Body of pancreas (tissue), 4 donors: ENCODE measurements around the gene CHST9. TPM values are rescaled to one million over a fixed set of nuclear protein-coding genes. Genes with fewer than 3 reads are reported as not detected.
"Not testable (repeated sequence)": the region's sequence is repeated elsewhere in the genome, so short reads cannot be mapped to it uniquely, and the experiment has no call there.

Source experiments
- ATAC-seq: fragments of 150-250 bp; one replicate; pipeline ENCODE4 v1.9.1; 2016
- DNase-seq, 4 donors: peaks; one replicate each; pipeline ENCODE4 v3.0.0-alpha.2; 2019
- H3K27ac ChIP-seq, 4 donors: fragments of 200-600 bp; sonication (generic); 1 replicate in 3 of 4; 2 replicates in 1 of 4; pipeline versions ENCODE4 v1.5.1 to v1.6.1; 2016 to 2019; ENCODE audit warnings: mild to moderate bottlenecking in 1 of 4, mixed read lengths in 1 of 4, moderate library complexity in 1 of 4
- H3K27me3 ChIP-seq, 2 donors: fragments of 200-600 bp; sonication (generic); one replicate each; pipeline ENCODE4 v1.6.0; 2016; ENCODE audit warnings: mild to moderate bottlenecking in 1 of 2
- H3K36me3 ChIP-seq, 2 donors: fragments of 200-600 bp; sonication (generic); replicated peaks in 1 of 2; 2 replicates each; pipeline ENCODE4 v1.5.1; 2016; ENCODE audit warnings: low read depth in 2 of 2; ENCODE audit not compliant: insufficient read depth in 1 of 2
- H3K4me1 ChIP-seq: fragments of 200-600 bp; sonication (generic); one replicate; pipeline ENCODE4 v1.6.0; 2016
- H3K4me3 ChIP-seq, 2 donors: fragments of 200-600 bp; sonication (generic); 1 replicate in 1 of 2; 2 replicates in 1 of 2; pipeline ENCODE4 v1.5.1; 2016 to 2019
- H3K9me3 ChIP-seq, 3 donors: fragments of 200-600 bp; sonication (generic); 1 replicate in 2 of 3; 2 replicates in 1 of 3; pipeline ENCODE4 v1.5.1; 2016
- POLR2A ChIP-seq, 3 donors: fragments of 450-650 bp; IDR thresholded peaks; one replicate each; pipeline ENCODE4 v1.6.1; 2016; ENCODE audit warnings: antibody characterized with exemption in 3 of 3, mild to moderate bottlenecking in 2 of 3
- WGBS, 2 donors: methylation state at CpG; one replicate each; pipeline ENCODE4 v1.1.5; 2017; 5-methylcytosine and 5-hydroxymethylcytosine counted together
- intact Hi-C: fragments of 100-400 bp; cut with DNase I; formaldehyde crosslinking; loops from one replicate; pipeline ENCODE4 v1.15.1; 2023
- total RNA-seq, 2 donors: library from RNA; depleted of rRNA; stranded (reverse); fragments of >200 nt; gene quantifications; one replicate each; pipeline ENCODE4 v1.1.0, GENCODE V29; 2016
- TF ChIP-seq, protein P1 (sequence below), 7 experiments: fragments of 450-650 bp in 4 of 7; fragments of 200-600 bp in 3 of 7; sonication (generic) in 3 of 7; IDR thresholded peaks; one replicate each; pipeline ENCODE4 v1.5.1; 2016 to 2019; ENCODE audit warnings: antibody characterized with exemption in 7 of 7

The CHST9 gene
- total RNA-seq, 2 donors from 2014 or later: 4.3 to 6.7 TPM

DNA sequence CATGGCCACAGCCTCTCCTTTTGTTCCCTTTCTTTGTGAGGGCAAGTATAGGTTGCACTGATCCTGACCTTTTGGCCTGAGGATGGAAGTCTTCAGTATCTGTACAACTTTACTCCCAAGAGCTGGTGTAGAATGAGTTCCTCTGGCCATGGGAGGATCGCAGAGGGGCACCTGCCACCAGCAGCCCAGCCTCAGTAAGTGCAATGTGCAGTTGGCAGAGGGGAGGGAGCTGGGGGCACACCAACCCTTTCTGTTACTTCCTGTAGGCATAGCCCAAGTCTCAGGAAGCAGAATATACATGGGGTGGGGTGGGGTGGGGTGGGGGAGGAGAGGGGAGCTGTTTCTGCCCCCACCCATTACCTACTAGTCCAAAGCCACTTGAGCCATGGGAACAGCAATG, 254.5 kb downstream of the CHST9 start:
- no peaks in the 10 kb centered on the region for H3K9me3 ChIP-seq
- H3K4me3 ChIP-seq: no peak overlapping the region
- WGBS, 2 donors: 60 to 82% methylated on average over 1 of the region's 1 CpG
- DNase-seq (no peak), ATAC-seq (no peak)
- H3K27ac ChIP-seq: no peak overlapping the region
- no peaks in the 10 kb centered on the region for H3K36me3 ChIP-seq
- intact Hi-C loops: no loop called here
- H3K4me1 ChIP-seq: peaks cover 4% of the 10 kb centered on the region
- no peaks in the 10 kb centered on the region for H3K27me3 ChIP-seq
- no peak for TF ChIP-seq POLR2A (IDR thresholded peaks at IDR 0.05)
- TF ChIP-seq, protein P1, sequence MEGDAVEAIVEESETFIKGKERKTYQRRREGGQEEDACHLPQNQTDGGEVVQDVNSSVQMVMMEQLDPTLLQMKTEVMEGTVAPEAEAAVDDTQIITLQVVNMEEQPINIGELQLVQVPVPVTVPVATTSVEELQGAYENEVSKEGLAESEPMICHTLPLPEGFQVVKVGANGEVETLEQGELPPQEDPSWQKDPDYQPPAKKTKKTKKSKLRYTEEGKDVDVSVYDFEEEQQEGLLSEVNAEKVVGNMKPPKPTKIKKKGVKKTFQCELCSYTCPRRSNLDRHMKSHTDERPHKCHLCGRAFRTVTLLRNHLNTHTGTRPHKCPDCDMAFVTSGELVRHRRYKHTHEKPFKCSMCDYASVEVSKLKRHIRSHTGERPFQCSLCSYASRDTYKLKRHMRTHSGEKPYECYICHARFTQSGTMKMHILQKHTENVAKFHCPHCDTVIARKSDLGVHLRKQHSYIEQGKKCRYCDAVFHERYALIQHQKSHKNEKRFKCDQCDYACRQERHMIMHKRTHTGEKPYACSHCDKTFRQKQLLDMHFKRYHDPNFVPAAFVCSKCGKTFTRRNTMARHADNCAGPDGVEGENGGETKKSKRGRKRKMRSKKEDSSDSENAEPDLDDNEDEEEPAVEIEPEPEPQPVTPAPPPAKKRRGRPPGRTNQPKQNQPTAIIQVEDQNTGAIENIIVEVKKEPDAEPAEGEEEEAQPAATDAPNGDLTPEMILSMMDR (IDR thresholded peaks at IDR 0.05): no peak

- Histone ChIP-seq H3K36me3 (no peaks in the 10 kb centered on the region), H3K9me3 (no peaks in the 10 kb centered on the region), H3K4me1 (peaks cover 4% of the 10 kb centered on the region), H3K4me3 (no peak overlapping the region), H3K27ac (no peak overlapping the region), H3K27me3 (no peaks in the 10 kb centered on the region)
- DNase-seq (peak in 1 of 4 donors; percentile 19), ATAC-seq (peak; percentile 53)
- TF ChIP-seq, protein P1 (IDR thresholded peaks at IDR 0.05): no peak
- 31 to 48% methylated on average over 3 of the region's 3 CpGs for WGBS, 2 donors
- intact Hi-C loops: no loop called here
Observed at GRCh38 chr18:26928670-26929313, 256.3 kb downstream of the CHST9 start.

- H3K9me3 ChIP-seq, H3K4me3 ChIP-seq, H3K4me1 ChIP-seq, H3K27ac ChIP-seq, H3K36me3 ChIP-seq, intact Hi-C loops, ATAC-seq, DNase-seq, H3K27me3 ChIP-seq: not testable (repeated sequence)
- 36 to 57% methylated on average over 8 of the region's 8 CpGs for WGBS, 2 donors
Observed at GRCh38 chr18:26927822-26928221, 257.3 kb downstream of the CHST9 start.

GRCh38 chr18:26926066-26926675, 258.9 kb downstream of the CHST9 start:
- DNase-seq: no peak
- Histone ChIP-seq H3K9me3 (peaks cover 0 to 4% (median 0%) of the 10 kb centered on the region in 3 donors), H3K4me3 (no peak overlapping the region), H3K27ac (no peak overlapping the region), H3K4me1 (peaks cover 4% of the 10 kb centered on the region), H3K36me3 (no peaks in the 10 kb centered on the region), H3K27me3 (no peaks in the 10 kb centered on the region)
- intact Hi-C loops: no loop called here
- ATAC-seq: no peak
- 70 to 89% methylated on average over 1 of the region's 1 CpG for WGBS, 2 donors
- TF ChIP-seq, protein P1 (IDR thresholded peaks at IDR 0.05): no peak
- no peak for TF ChIP-seq POLR2A (IDR thresholded peaks at IDR 0.05)

DNA sequence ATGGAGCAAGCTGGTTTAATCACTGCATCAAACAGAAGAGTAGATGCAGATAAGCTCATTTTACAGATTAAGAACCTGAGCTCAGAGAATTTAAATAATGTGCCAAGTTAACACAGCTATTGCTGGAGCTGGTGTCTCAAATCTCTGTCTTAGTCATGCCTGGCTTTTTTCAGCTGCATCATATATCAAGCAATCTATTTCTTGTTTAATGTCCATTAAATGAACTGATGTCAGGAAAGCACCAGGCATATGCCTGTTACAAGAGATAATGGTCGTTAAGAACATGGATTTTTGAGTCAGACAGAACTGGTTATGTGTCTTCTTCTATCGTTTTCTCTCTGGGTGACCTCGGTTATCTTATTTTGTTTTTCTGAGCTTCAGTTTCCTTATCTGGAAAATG, 259.8 kb downstream of the CHST9 start:
- WGBS, 2 donors: 43 to 49% methylated on average over 3 of the region's 3 CpGs
- DNase-seq: no peak
- Histone ChIP-seq H3K4me1 (peaks cover 4% of the 10 kb centered on the region), H3K36me3 (no peaks in the 10 kb centered on the region), H3K9me3 (peaks cover 0 to 4% (median 0%) of the 10 kb centered on the region in 3 donors), H3K27me3 (no peaks in the 10 kb centered on the region), H3K27ac (no peak overlapping the region), H3K4me3 (no peak overlapping the region)
- intact Hi-C loops: no loop called here
- ATAC-seq: no peak
- TF ChIP-seq, protein P1 (IDR thresholded peaks at IDR 0.05): no peak
- no peak for TF ChIP-seq POLR2A (IDR thresholded peaks at IDR 0.05)
